ENCODE data around the gene MED20.
"Not testable (repeated sequence)": the region's sequence is repeated elsewhere in the genome, so short reads cannot be mapped to it uniquely, and the experiment has no call there.

The MED20 gene

GRCh38 chr6:41955412-41955811, 34.5 kb upstream of the MED20 start:
- DNase-seq (ENCODE audit: low read depth): no peak
- in situ Hi-C loops (cut with HindIII; ENCODE audit: low sequenced_read_pairs): no loop called here
- TF ChIP-seq CTCF (IDR thresholded peaks at IDR 0.05; ENCODE audit: low read depth, low read length, missing control alignments): no peak
- no peak overlapping the region for H3K4me3 ChIP-seq (ENCODE audit: low read depth, low read length)

DNA sequence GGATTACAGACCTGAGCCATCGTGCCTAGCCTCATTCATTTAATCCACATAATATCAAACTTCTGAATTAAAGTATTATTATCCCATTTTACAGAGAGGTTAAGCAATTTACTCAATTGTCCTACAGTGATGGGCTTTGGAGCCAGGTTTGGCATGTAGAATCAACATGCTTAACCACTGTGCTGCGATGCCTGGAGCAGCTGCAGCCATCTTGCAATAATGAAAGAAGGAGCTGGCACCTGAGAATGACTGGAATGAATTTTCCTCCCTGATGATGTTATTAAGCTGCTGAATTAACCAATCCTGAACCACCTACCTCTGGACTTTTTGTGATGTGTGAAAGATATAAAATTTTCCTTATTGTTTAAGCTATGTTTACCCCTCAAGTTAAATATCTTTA, 33.7 kb upstream of the MED20 start:
- DNase-seq (ENCODE audit: low read depth): no peak
- no peak for TF ChIP-seq CTCF (IDR thresholded peaks at IDR 0.05; ENCODE audit: low read depth, low read length, missing control alignments)
- no peak overlapping the region for H3K4me3 ChIP-seq (ENCODE audit: low read depth, low read length)
- in situ Hi-C loops (cut with HindIII; ENCODE audit: low sequenced_read_pairs): no loop called here

DNA sequence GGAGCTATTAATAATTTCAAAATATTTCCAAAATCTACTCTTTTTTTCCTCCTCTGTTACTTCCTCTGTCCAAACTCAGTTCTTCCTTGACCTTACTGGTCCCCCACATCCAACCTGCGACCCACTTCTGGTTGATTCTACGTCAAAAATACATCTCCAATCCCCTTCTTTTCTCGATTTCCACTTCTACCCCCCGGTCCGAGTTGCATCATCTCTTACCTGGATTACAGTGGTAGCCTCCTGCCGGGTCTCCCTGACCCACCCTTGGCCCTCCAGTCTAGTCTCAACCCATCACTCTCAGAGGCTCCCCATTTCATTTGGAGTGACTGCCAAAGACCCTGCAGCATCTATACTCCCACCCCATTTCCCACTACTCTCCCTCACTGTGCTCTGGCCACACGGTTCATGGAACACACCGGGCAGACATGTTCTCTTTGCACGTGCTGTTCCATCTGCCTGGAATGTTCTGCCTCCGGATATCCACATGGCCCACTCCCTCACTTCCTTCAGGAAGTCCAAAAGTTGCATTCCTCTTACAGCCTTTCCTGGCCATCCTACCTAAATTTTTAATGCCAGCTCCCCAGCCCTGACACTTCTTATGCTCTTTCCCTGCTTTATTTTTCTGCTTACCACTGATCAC, 26.8 kb upstream of the MED20 start:
- TF ChIP-seq CTCF (IDR thresholded peaks at IDR 0.05; ENCODE audit: low read depth, low read length, missing control alignments): no peak
- no peak for DNase-seq (ENCODE audit: low read depth)
- H3K4me3 ChIP-seq (ENCODE audit: low read depth, low read length): no peak overlapping the region

GRCh38 chr6:41943456-41943855, 22.5 kb upstream of the MED20 start:
- no peak for DNase-seq (ENCODE audit: low read depth)

More for the DNA sequence above, 26.8 kb upstream of the MED20 start:
- in situ Hi-C loops (cut with HindIII; ENCODE audit: low sequenced_read_pairs): no loop called here

DNA sequence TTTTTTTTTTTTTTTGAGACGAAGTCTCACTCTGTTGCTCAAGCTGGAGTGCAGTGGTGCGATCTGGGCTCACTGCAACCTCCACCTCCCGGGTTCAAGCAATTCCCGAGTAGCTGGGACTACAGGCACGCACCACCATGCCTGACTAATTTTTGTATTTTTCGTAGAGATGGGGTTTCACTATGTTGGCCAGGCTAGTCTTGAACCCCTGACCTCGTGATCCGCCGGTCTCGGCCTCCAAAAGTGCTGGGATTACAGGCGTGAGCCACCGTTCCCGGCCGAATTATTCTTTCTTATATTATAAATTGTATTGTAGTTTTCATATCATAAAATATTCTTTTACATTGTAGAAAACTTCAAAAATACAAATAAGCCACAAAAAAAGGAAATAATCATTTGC, 21.9 kb upstream of the MED20 start:
- in situ Hi-C loops (cut with HindIII; ENCODE audit: low sequenced_read_pairs); DNase-seq (ENCODE audit: low read depth); H3K4me3 ChIP-seq (ENCODE audit: low read depth, low read length): not testable (repeated sequence)

More at GRCh38 chr6:41943456-41943855, 22.5 kb upstream of the MED20 start:
- no peak overlapping the region for H3K4me3 ChIP-seq (ENCODE audit: low read depth, low read length)
- TF ChIP-seq CTCF (IDR thresholded peaks at IDR 0.05; ENCODE audit: low read depth, low read length, missing control alignments): no peak
- in situ Hi-C loops (cut with HindIII; ENCODE audit: low sequenced_read_pairs): no loop called here

DNA sequence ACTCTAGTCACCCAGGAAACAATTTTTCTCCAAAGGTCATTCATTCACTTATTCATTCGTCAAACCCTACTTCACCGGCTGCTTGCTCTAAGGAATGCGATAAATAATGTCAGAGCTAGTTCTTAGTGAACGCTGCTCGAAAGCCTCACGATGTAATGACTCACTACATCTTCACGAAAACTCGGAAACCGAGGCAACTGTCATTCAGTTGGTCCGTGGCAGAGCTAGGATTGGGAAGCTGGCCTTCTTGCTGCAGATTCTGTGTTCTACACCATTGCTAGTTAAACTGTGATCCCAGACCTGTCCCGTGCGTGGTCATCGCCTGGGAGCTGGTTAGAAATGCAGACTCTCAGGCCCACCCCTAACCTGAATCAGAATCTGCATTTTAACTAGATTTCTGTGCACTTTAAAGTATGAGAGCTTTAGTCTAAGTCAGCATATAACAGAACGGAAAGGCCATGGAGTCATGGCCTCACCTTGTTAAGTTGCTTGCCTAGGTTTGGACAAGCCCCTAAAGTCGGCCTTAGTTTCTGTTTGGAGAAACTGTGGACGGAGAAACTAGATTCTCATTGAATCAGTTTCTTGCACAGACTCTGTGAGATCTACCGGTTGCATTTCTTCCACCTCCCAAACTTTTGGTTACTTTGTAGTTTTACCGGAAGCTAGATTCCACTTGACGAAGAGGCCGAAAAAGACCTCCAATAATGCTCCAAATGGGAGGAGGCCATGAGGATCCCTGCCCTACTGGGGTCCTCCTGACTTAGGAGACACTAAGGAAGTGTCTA, 21.3 kb upstream of the MED20 start:
- no peak for DNase-seq (ENCODE audit: low read depth)
- no peak for TF ChIP-seq CTCF (IDR thresholded peaks at IDR 0.05; ENCODE audit: low read depth, low read length, missing control alignments)
- H3K4me3 ChIP-seq (ENCODE audit: low read depth, low read length): peak overlapping the region; percentile 91
- in situ Hi-C loops (cut with HindIII; ENCODE audit: low sequenced_read_pairs): no loop called here
